Trophoblast cell (in vitro differentiated cells and primary cell): ENCODE results near the gene RANBP10.

ENCODE experiments used
- DNase-seq, 2 donors: peaks; one replicate each; pipeline ENCODE4 v3.0.0-alpha.2; 2016
- H2AFZ ChIP-seq: 2 replicates; pipeline ENCODE4 v1.6.1; 2013; ENCODE audit warnings: low read length, moderate library complexity, mild to moderate bottlenecking; ENCODE audit not compliant: insufficient read depth, poor library complexity
- H2AK5ac ChIP-seq: 2 replicates; pipeline ENCODE4 v1.6.1; 2013; ENCODE audit warnings: mild to moderate bottlenecking, low read length
- H2BK120ac ChIP-seq: 2 replicates; pipeline ENCODE4 v1.6.1; 2013; ENCODE audit warnings: low read length, mild to moderate bottlenecking, moderate library complexity; ENCODE audit not compliant: insufficient read depth, poor library complexity
- H2BK12ac ChIP-seq: 2 replicates; pipeline ENCODE4 v1.6.1; 2013; ENCODE audit warnings: mild to moderate bottlenecking, low read length, moderate library complexity
- H2BK5ac ChIP-seq: 2 replicates; pipeline ENCODE4 v1.6.1; 2013; ENCODE audit warnings: low read length, low read depth, moderate library complexity, mild to moderate bottlenecking; ENCODE audit not compliant: poor library complexity
- H3K14ac ChIP-seq: 2 replicates; pipeline ENCODE4 v1.6.1; 2013; ENCODE audit warnings: mild to moderate bottlenecking, low read length
- H3K18ac ChIP-seq: 2 replicates; pipeline ENCODE4 v1.6.1; 2013; ENCODE audit warnings: mild to moderate bottlenecking, low read length
- H3K23ac ChIP-seq: 2 replicates; pipeline ENCODE4 v1.6.1; 2013; ENCODE audit warnings: low read length
- H3K27ac ChIP-seq: 2 replicates; pipeline ENCODE4 v1.5.1; 2013; ENCODE audit warnings: low read depth, mild to moderate bottlenecking, inconsistent platforms, low read length, moderate library complexity
- H3K27me3 ChIP-seq: 2 replicates; pipeline ENCODE4 v1.6.1; 2013; ENCODE audit warnings: inconsistent platforms, mild to moderate bottlenecking, low read length, moderate library complexity; ENCODE audit not compliant: insufficient read depth
- H3K36me3 ChIP-seq, 2 experiments: 1 replicate in 1 of 2; 2 replicates in 1 of 2; pipeline ENCODE4 v1.6.1; 2013; ENCODE audit warnings: low read length in 2 of 2, mild to moderate bottlenecking in 2 of 2, moderate library complexity in 1 of 2; ENCODE audit not compliant: insufficient read depth in 2 of 2, control insufficient read depth in 1 of 2
- H3K4ac ChIP-seq: 2 replicates; pipeline ENCODE4 v1.6.1; 2013; ENCODE audit warnings: low read depth, mild to moderate bottlenecking, low read length, moderate library complexity
- H3K4me1 ChIP-seq, 2 experiments: 1 replicate in 1 of 2; 2 replicates in 1 of 2; pipeline ENCODE4 v1.6.1; 2013; ENCODE audit warnings: low read length in 2 of 2, mild to moderate bottlenecking in 2 of 2, moderate library complexity in 1 of 2; ENCODE audit not compliant: insufficient read depth in 2 of 2, control insufficient read depth in 1 of 2
- H3K4me2 ChIP-seq: 2 replicates; pipeline ENCODE4 v1.6.1; 2013; ENCODE audit warnings: inconsistent platforms, mild to moderate bottlenecking, low read length, moderate library complexity
- H3K4me3 ChIP-seq: 2 replicates; pipeline ENCODE4 v1.5.1; 2013; ENCODE audit warnings: mild to moderate bottlenecking, low read depth, low read length, inconsistent platforms
- H3K79me1 ChIP-seq: one replicate; pipeline ENCODE4 v1.6.1; 2013; ENCODE audit warnings: low read length
- H3K79me2 ChIP-seq: 2 replicates; pipeline ENCODE4 v1.6.1; 2013; ENCODE audit warnings: low read length, mild to moderate bottlenecking; ENCODE audit not compliant: control insufficient read depth, insufficient read depth, poor library complexity
- H3K9ac ChIP-seq: 2 replicates; pipeline ENCODE4 v1.6.1; 2013; ENCODE audit warnings: mild to moderate bottlenecking, low read length
- H3K9me3 ChIP-seq: 2 replicates; pipeline ENCODE4 v1.6.1; 2013; ENCODE audit warnings: low read depth, mild to moderate bottlenecking, control low read depth, inconsistent platforms, low read length; ENCODE audit not compliant: insufficient read depth
- H4K12ac ChIP-seq: 2 replicates; pipeline ENCODE4 v1.6.1; 2013; ENCODE audit warnings: low read depth, mild to moderate bottlenecking, low read length, moderate library complexity
- H4K8ac ChIP-seq: 2 replicates; pipeline ENCODE4 v1.6.1; 2013; ENCODE audit warnings: low read depth, mild to moderate bottlenecking, low read length, moderate library complexity
- H4K91ac ChIP-seq: one replicate; pipeline ENCODE4 v1.6.1; 2013; ENCODE audit warnings: low read depth, mild to moderate bottlenecking, low read length, moderate library complexity
- WGBS: extraction: QIAGEN DNeasy Blood & Tissue Kit; methylation state at CpG from one replicate; pipeline ENCODE4 v1.1.7; 2013; ENCODE audit warnings: missing lambda C conversion rate; ENCODE audit not compliant: insufficient read length, insufficient coverage; ENCODE audit errors: extremely low coverage; 5-methylcytosine and 5-hydroxymethylcytosine counted together

Gene RANBP10

GRCh38 chr16:67811899-67812298, 5.5 kb upstream of the RANBP10 start:
- H2BK120ac ChIP-seq = no peak overlapping the region
- no peaks in the 10 kb centered on the region for H3K27me3 ChIP-seq
- no peak overlapping the region for H2AFZ ChIP-seq
- no peak overlapping the region for H3K9ac ChIP-seq
- no peak for DNase-seq
- no peak overlapping the region for H3K4me2 ChIP-seq
- no peak overlapping the region for H4K8ac ChIP-seq
- no peak overlapping the region for H3K14ac ChIP-seq
- H4K91ac ChIP-seq = no peak overlapping the region
- H3K4me1 ChIP-seq = peaks cover 0 to 1% of the 10 kb centered on the region in 2 experiments
- H3K4me3 ChIP-seq = no peak overlapping the region
- no peak overlapping the region for H2AK5ac ChIP-seq
- no peaks in the 10 kb centered on the region for H3K9me3 ChIP-seq
- no peak overlapping the region for H4K12ac ChIP-seq
- no peak overlapping the region for H3K18ac ChIP-seq
- no peak overlapping the region for H3K27ac ChIP-seq
- no peak overlapping the region for H3K4ac ChIP-seq
- peaks cover 1% of the 10 kb centered on the region for H3K79me1 ChIP-seq
- no peaks in the 10 kb centered on the region for H3K36me3 ChIP-seq
- H3K79me2 ChIP-seq = no peaks in the 10 kb centered on the region
- no peak overlapping the region for H2BK5ac ChIP-seq
- no peak overlapping the region for H3K23ac ChIP-seq
- no CpG with 5 or more reads among the region's 1 CpG for WGBS
- H2BK12ac ChIP-seq = no peak overlapping the region

GRCh38 chr16:67807148-67807682, 855 bp upstream of the RANBP10 start:
- peak overlapping the region; percentile 100 for H3K4me2 ChIP-seq
- H3K27me3 ChIP-seq = no peaks in the 10 kb centered on the region
- WGBS = no CpG with 5 or more reads among the region's 24 CpGs
- H3K36me3 ChIP-seq = peaks cover 0 to 9% of the 10 kb centered on the region in 2 experiments
- H4K91ac ChIP-seq = no peak overlapping the region
- no peak overlapping the region for H2BK12ac ChIP-seq
- H3K79me2 ChIP-seq = peaks cover 7% of the 10 kb centered on the region
- no peak overlapping the region for H3K18ac ChIP-seq
- no peak overlapping the region for H3K4ac ChIP-seq
- no peak overlapping the region for H3K14ac ChIP-seq
- peak overlapping the region; percentile 75 for H2AFZ ChIP-seq
- no peak overlapping the region for H3K23ac ChIP-seq
- DNase-seq = no peak
- H3K4me3 ChIP-seq = peak overlapping the region; percentile 90
- no peak overlapping the region for H3K27ac ChIP-seq
- peaks cover 7 to 8% of the 10 kb centered on the region in 2 experiments for H3K4me1 ChIP-seq
- peaks cover 11% of the 10 kb centered on the region for H3K79me1 ChIP-seq
- no peak overlapping the region for H2AK5ac ChIP-seq
- peak overlapping the region; percentile 47 for H3K9ac ChIP-seq
- no peak overlapping the region for H4K12ac ChIP-seq
- peak overlapping the region; percentile 89 for H4K8ac ChIP-seq
- no peak overlapping the region for H2BK120ac ChIP-seq
- no peak overlapping the region for H2BK5ac ChIP-seq
- no peaks in the 10 kb centered on the region for H3K9me3 ChIP-seq

- Histone ChIP-seq H3K4me1 (peaks cover 7 to 8% of the 10 kb centered on the region in 2 experiments), H3K79me2 (peaks cover 7% of the 10 kb centered on the region), H3K27ac (no peak overlapping the region), H2AK5ac (peak overlapping the region; percentile 51), H4K12ac (peak overlapping the region; percentile 51), H3K9ac (peak overlapping the region; percentile 75), H2AFZ (peak overlapping the region; percentile 77), H3K36me3 (peaks cover 3 to 19% of the 10 kb centered on the region in 2 experiments), H3K14ac (peak overlapping the region; percentile 65), H3K4me3 (peak overlapping the region; percentile 90), H3K79me1 (peaks cover 11% of the 10 kb centered on the region), H3K23ac (no peak overlapping the region), H2BK120ac (peak overlapping the region; percentile 21), H4K91ac (peak overlapping the region; percentile 33), H2BK5ac (peak overlapping the region; percentile 23), H3K4ac (peak overlapping the region; percentile 87), H3K4me2 (peak overlapping the region; percentile 76), H3K9me3 (no peaks in the 10 kb centered on the region), H3K18ac (peak overlapping the region; percentile 76), H2BK12ac (peak overlapping the region; percentile 12), H3K27me3 (no peaks in the 10 kb centered on the region), H4K8ac (peak overlapping the region; percentile 91)
- peak; percentile 7 to 22 for DNase-seq
- WGBS = no CpG with 5 or more reads among the region's 26 CpGs
Measured at GRCh38 chr16:67805718-67806427, 487 bp downstream of the RANBP10 start.

- H3K9me3 ChIP-seq = peaks cover 2% of the 10 kb centered on the region
- WGBS = no CpG with 5 or more reads among the region's 4 CpGs
Measured at GRCh38 chr16:67804853-67805542, 1.4 kb downstream of the RANBP10 start.

More at GRCh38 chr16:67804853-67805542, 1.4 kb downstream of the RANBP10 start:
- no peak overlapping the region for H2BK120ac ChIP-seq
- peak overlapping the region; percentile 6 for H4K12ac ChIP-seq
- H2BK5ac ChIP-seq = no peak overlapping the region
- peaks cover 11% of the 10 kb centered on the region for H3K79me1 ChIP-seq
- H3K14ac ChIP-seq = no peak overlapping the region
- H4K8ac ChIP-seq = peak overlapping the region; percentile 50
- peaks cover 11 to 27% of the 10 kb centered on the region in 2 experiments for H3K36me3 ChIP-seq
- H2BK12ac ChIP-seq = no peak overlapping the region
- H3K27me3 ChIP-seq = no peaks in the 10 kb centered on the region
- H3K4ac ChIP-seq = peak overlapping the region; percentile 87
- no peak overlapping the region for H3K23ac ChIP-seq
- H3K18ac ChIP-seq = peak overlapping the region; percentile 68
- no peak overlapping the region for H2AK5ac ChIP-seq
- H3K4me2 ChIP-seq = peak overlapping the region; percentile 76
- H3K79me2 ChIP-seq = peaks cover 7% of the 10 kb centered on the region
- no peak overlapping the region for H4K91ac ChIP-seq
- no peak overlapping the region for H2AFZ ChIP-seq
- H3K4me3 ChIP-seq = peak overlapping the region; percentile 90
- no peak overlapping the region for H3K27ac ChIP-seq
- H3K4me1 ChIP-seq = peaks cover 7 to 8% of the 10 kb centered on the region in 2 experiments
- DNase-seq = no peak
- no peak overlapping the region for H3K9ac ChIP-seq
